HG02763 (cell line): Measurements from ENCODE around the gene NEMF.
"Not testable (repeated sequence)": the region's sequence is repeated elsewhere in the genome, so short reads cannot be mapped to it uniquely, and the experiment has no call there.

ENCODE experiments used
- ATAC-seq: cut with Tn5 transposase; IDR thresholded peaks from one replicate; pipeline ENCODE4 v1.9.1; 2021; ENCODE audit warnings: mild to moderate bottlenecking, moderate library complexity; ENCODE audit not compliant: unreplicated experiment

Gene NEMF

GRCh38 chr14:49852301-49853157, at the start of gene NEMF:
Gene NEMF, minus strand, starts transcription at chr14:49852788. Its CDS starts 35 bp downstream, at chr14:49852753.
- ATAC-seq = peak; percentile 84

GRCh38 chr14:49900973-49901372, 48.4 kb upstream of the NEMF start:
- no peak for ATAC-seq

- no peak for ATAC-seq
Measured at GRCh38 chr14:49898485-49898884, 45.9 kb upstream of the NEMF start.

GRCh38 chr14:49897965-49898364, 45.4 kb upstream of the NEMF start:
- ATAC-seq = no peak

- no peak for ATAC-seq
Measured at GRCh38 chr14:49897414-49897813, 44.8 kb upstream of the NEMF start.

- ATAC-seq = no peak
Measured at GRCh38 chr14:49896966-49897365, 44.4 kb upstream of the NEMF start.

- ATAC-seq = not testable (repeated sequence)
Measured at GRCh38 chr14:49896272-49896671, 43.7 kb upstream of the NEMF start.

- ATAC-seq = no peak
Measured at GRCh38 chr14:49895480-49895879, 42.9 kb upstream of the NEMF start.

- not testable (repeated sequence) for ATAC-seq
Measured at GRCh38 chr14:49894214-49895107, 41.9 kb upstream of the NEMF start.

GRCh38 chr14:49893309-49894213, 41.0 kb upstream of the NEMF start:
- peak; percentile 42 for ATAC-seq

- ATAC-seq = peak; percentile 82
Measured at GRCh38 chr14:49892636-49893308, 40.2 kb upstream of the NEMF start, which contains the start of gene ARF6. Gene ARF6, plus strand, starts transcription at chr14:49893082. Its CDS starts 655 bp downstream, at chr14:49893737.

GRCh38 chr14:49892301-49892635, 39.7 kb upstream of the NEMF start:
- ATAC-seq = peak; percentile 27

- ATAC-seq = no peak
Measured at GRCh38 chr14:49888293-49888692, 35.7 kb upstream of the NEMF start.

GRCh38 chr14:49886523-49886922, 33.9 kb upstream of the NEMF start:
- ATAC-seq = no peak

- no peak for ATAC-seq
Measured at GRCh38 chr14:49882826-49883694, 30.5 kb upstream of the NEMF start.

- no peak for ATAC-seq
Measured at GRCh38 chr14:49881350-49882001, 28.9 kb upstream of the NEMF start.

- no peak for ATAC-seq
Measured at GRCh38 chr14:49880267-49881064, 27.9 kb upstream of the NEMF start.
